H1 (cell line): ENCODE results near the gene GALNT9.

Source experiments
- CHD7 ChIP-seq: fragments of 300-600 bp; sonication (generic); IDR thresholded peaks from 2 replicates; pipeline ENCODE4 v1.7.1; 2012; ENCODE audit warnings: low read length, moderate library complexity, mild to moderate bottlenecking, inconsistent platforms; ENCODE audit not compliant: insufficient replicate concordance
- CTCF ChIP-seq, 3 experiments: IDR thresholded peaks; 1 replicate in 2 of 3; 2 replicates in 1 of 3; pipeline versions ENCODE4 v1.5.1 to v1.6.1; 2011; ENCODE audit warnings: low read length in 3 of 3, mild to moderate bottlenecking in 3 of 3, inconsistent platforms in 2 of 3, low read depth in 1 of 3, moderate library complexity in 1 of 3; ENCODE audit not compliant: insufficient read depth in 1 of 3; ENCODE audit errors: control extremely low read depth in 1 of 3
- EZH2 ChIP-seq: fragments of 200-600 bp; sonication (generic); IDR thresholded peaks from 2 replicates; pipeline ENCODE4 v1.7.1; 2012; ENCODE audit warnings: low read depth, mild to moderate bottlenecking, moderate library complexity, low read length, inconsistent platforms; ENCODE audit not compliant: severe bottlenecking
- FOSL1 ChIP-seq: IDR thresholded peaks from 2 replicates; pipeline ENCODE4 v1.6.1; 2011; ENCODE audit warnings: mild to moderate bottlenecking, low read depth, low read length, moderate library complexity; ENCODE audit not compliant: insufficient read depth
- POLR2A ChIP-seq, 2 experiments: IDR thresholded peaks; 1 replicate in 1 of 2; 2 replicates in 1 of 2; pipeline ENCODE4 v1.6.1; 2011; ENCODE audit warnings: low read depth in 2 of 2, low read length in 2 of 2, mild to moderate bottlenecking in 2 of 2; ENCODE audit errors: control extremely low read depth in 1 of 2
- POLR2AphosphoS5 ChIP-seq: IDR thresholded peaks from 2 replicates; pipeline ENCODE4 v1.6.1; 2011; ENCODE audit warnings: low read depth, low read length
- RAD21 ChIP-seq, 2 experiments: IDR thresholded peaks in 1 of 2; conservative IDR thresholded peaks in 1 of 2; 2 replicates each; pipeline ENCODE4 v1.6.1; 2011; ENCODE audit warnings: low read depth in 2 of 2, low read length in 2 of 2, improper control_type of control experiment in 1 of 2, inconsistent platforms in 1 of 2, mild to moderate bottlenecking in 1 of 2, moderate library complexity in 1 of 2
- RBBP5 ChIP-seq: IDR thresholded peaks from 2 replicates; pipeline ENCODE4 v1.7.1; 2012; ENCODE audit warnings: low read depth, mild to moderate bottlenecking, inconsistent platforms, low read length, moderate library complexity, borderline replicate concordance
- SAP30 ChIP-seq: fragments of 300-600 bp; sonication (generic); IDR thresholded peaks from 2 replicates; pipeline ENCODE4 v1.7.1; 2012; ENCODE audit warnings: low read length, moderate library complexity, mild to moderate bottlenecking, inconsistent platforms; ENCODE audit not compliant: insufficient read depth, insufficient replicate concordance
- SUZ12 ChIP-seq: fragments of 200-600 bp; sonication (generic); IDR thresholded peaks from 2 replicates; pipeline ENCODE4 v1.6.1; 2012; ENCODE audit warnings: mild to moderate bottlenecking, inconsistent platforms, low read length, moderate library complexity, mixed read lengths
- TAF7 ChIP-seq: optimal IDR thresholded peaks from 2 replicates; pipeline ENCODE3; 2011; ENCODE audit warnings: low read depth, mild to moderate bottlenecking, inconsistent platforms, low read length, moderate library complexity, borderline replicate concordance
- TCF12 ChIP-seq: IDR thresholded peaks from 2 replicates; pipeline ENCODE4 v1.6.1; 2011; ENCODE audit warnings: low read depth, mild to moderate bottlenecking, low read length
- USF2 ChIP-seq: IDR thresholded peaks from 2 replicates; pipeline ENCODE4 v1.6.1; 2011; ENCODE audit warnings: low read length, improper control_type of control experiment

- TF ChIP-seq CHD7 (no peak), RAD21 (IDR thresholded peaks at IDR 0.05 in 1 of 2, conservative IDR thresholded peaks at IDR 0.05 in 1 of 2; ENCODE audit: low read depth in 2 of 2, low read length in 2 of 2) (no peak), CTCF (IDR thresholded peaks at IDR 0.05; ENCODE audit: control extremely low read depth in 1 of 3, insufficient read depth in 1 of 3, low read depth in 1 of 3, low read length in 3 of 3) (no peak), RBBP5 (no peak), EZH2 (no peak), SAP30 (no peak), POLR2A (IDR thresholded peaks at IDR 0.05; ENCODE audit: control extremely low read depth in 1 of 2, low read depth in 2 of 2, low read length in 2 of 2) (no peak), USF2 (no peak), TAF7 (no peak), POLR2AphosphoS5 (no peak), TCF12 (no peak), SUZ12 (no peak), FOSL1 (no peak)
Measured at GRCh38 chr12:132176920-132177551, 152.4 kb downstream of the GALNT9 start.
